OCI-LY3 (cell line): ENCODE data around the gene SRSF3.

ENCODE experiments used
- CTCF ChIP-seq: fragments of 200-600, 300-600 bp; sonication (generic); IDR thresholded peaks from 2 replicates; pipeline ENCODE4 v1.5.1; 2014; ENCODE audit warnings: antibody characterized with exemption, low read length, low read depth
- EZH2phosphoT487 ChIP-seq: fragments of 200-600 bp; shearing (Covaris generic); IDR thresholded peaks from 2 replicates; pipeline ENCODE4 v1.6.1; 2018; ENCODE audit warnings: antibody characterized with exemption, mixed run types, low read depth

GRCh38 chr6:36636283-36636682 lies 42.1 kb downstream of the SRSF3 start:
- TF ChIP-seq CTCF: no peak
- TF ChIP-seq EZH2phosphoT487: no peak
